Fibroblast of the aortic adventitia (primary cell): ENCODE measurements around the gene HEYL. TPM values are rescaled to one million over a fixed set of nuclear protein-coding genes. Genes with fewer than 3 reads are reported as not detected.

Experiments
- DNase-seq: peaks from one replicate; pipeline ENCODE4 v3.0.0-alpha.2; 2010; ENCODE audit warnings: low read depth
- H3K4me3 ChIP-seq: 2 replicates; pipeline ENCODE4 v1.5.1; 2011; ENCODE audit warnings: low read depth, mild to moderate bottlenecking, control low read depth, low read length, moderate library complexity
- CTCF ChIP-seq: IDR thresholded peaks from 2 replicates; pipeline ENCODE4 v1.5.1; 2011; ENCODE audit warnings: mild to moderate bottlenecking, low read length, control low read depth, inconsistent platforms; ENCODE audit not compliant: insufficient read depth
- total RNA-seq: library from RNA; depleted of rRNA; stranded (reverse); fragments of >200 nt; gene quantifications from 2 replicates; pipeline ENCODE4 v1.2.3, GENCODE V29; 2012; ENCODE audit warnings: low replicate concordance

Gene HEYL
- total RNA-seq, 1 donor = not detected

- TF ChIP-seq CTCF = no peak
- no peak for DNase-seq
- no peak overlapping the region for H3K4me3 ChIP-seq
These were observed 2.1 kb downstream of the HEYL start for GRCh38 chr1:39637361-39637760.

GRCh38 chr1:39635871-39636210 is 3.6 kb downstream of the HEYL start:
- TF ChIP-seq CTCF = no peak
- no peak overlapping the region for H3K4me3 ChIP-seq
- DNase-seq = no peak

GRCh38 chr1:39635205-39635870 is 4.1 kb downstream of the HEYL start:
- no peak overlapping the region for H3K4me3 ChIP-seq
- no peak for DNase-seq
- TF ChIP-seq CTCF = no peak

GRCh38 chr1:39633422-39633821 is 6.0 kb downstream of the HEYL start:
- TF ChIP-seq CTCF = no peak
- H3K4me3 ChIP-seq = no peak overlapping the region
- no peak for DNase-seq

- no peak for TF ChIP-seq CTCF
- DNase-seq = peak; percentile 20
- no peak overlapping the region for H3K4me3 ChIP-seq
These were observed 6.6 kb downstream of the HEYL start for GRCh38 chr1:39632682-39633417.

GRCh38 chr1:39632323-39632681 is 7.1 kb downstream of the HEYL start:
- TF ChIP-seq CTCF = no peak
- no peak overlapping the region for H3K4me3 ChIP-seq
- no peak for DNase-seq
